Measurements from ENCODE around the gene PNPLA2.

DNA sequence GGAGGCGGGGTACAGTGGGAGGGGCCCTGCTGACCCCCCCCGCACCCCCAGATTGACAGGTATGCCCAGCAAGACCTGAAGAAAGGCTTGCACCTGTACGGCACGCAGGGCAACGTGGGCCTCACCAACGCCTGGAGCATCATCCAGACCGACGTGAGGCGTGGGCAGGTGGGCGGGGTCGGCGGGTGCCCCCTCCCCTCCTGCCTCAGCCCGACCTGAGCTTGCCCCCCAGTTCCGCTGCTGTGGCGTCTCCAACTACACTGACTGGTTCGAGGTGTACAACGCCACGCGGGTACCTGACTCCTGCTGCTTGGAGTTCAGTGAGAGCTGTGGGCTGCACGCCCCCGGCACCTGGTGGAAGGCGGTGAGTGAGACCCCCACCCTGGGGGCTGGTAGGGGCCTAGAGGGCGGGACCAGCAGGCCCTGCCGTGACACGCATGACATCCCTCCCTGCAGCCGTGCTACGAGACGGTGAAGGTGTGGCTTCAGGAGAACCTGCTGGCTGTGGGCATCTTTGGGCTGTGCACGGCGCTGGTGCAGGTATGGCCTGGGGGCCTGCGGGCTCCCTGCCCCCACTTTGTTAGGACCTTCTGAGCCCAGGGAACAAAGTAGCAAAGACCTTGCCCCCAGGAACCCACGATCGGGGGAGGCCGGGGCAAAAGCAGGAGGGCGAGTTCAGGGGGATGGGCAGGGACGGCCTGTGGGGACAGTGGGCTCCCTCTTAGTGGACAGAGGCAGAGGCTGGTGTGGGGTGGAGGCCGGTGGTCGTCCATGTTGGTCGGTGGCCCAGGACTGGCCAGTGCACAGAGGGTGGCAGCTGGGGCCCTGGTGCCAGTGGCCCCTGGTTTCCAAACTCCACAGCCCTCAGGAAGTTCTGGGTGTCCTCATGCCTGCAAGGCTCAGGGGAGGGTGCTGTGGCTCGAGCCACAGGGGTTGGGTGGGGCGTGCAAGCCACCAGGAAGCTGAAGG, 47.0 kb downstream of the PNPLA2 start:
- TF ChIP-seq, protein P1, sequence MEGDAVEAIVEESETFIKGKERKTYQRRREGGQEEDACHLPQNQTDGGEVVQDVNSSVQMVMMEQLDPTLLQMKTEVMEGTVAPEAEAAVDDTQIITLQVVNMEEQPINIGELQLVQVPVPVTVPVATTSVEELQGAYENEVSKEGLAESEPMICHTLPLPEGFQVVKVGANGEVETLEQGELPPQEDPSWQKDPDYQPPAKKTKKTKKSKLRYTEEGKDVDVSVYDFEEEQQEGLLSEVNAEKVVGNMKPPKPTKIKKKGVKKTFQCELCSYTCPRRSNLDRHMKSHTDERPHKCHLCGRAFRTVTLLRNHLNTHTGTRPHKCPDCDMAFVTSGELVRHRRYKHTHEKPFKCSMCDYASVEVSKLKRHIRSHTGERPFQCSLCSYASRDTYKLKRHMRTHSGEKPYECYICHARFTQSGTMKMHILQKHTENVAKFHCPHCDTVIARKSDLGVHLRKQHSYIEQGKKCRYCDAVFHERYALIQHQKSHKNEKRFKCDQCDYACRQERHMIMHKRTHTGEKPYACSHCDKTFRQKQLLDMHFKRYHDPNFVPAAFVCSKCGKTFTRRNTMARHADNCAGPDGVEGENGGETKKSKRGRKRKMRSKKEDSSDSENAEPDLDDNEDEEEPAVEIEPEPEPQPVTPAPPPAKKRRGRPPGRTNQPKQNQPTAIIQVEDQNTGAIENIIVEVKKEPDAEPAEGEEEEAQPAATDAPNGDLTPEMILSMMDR (IDR thresholded peaks at IDR 0.05): no peak
- no peak for TF ChIP-seq POLR2A (IDR thresholded peaks at IDR 0.05)

Data from Peyer's patch (tissue), 4 donors.